Measurements from ENCODE around the gene NRSN1. TPM values are rescaled to one million over a fixed set of nuclear protein-coding genes. Genes with fewer than 3 reads are reported as not detected.

Gene NRSN1
- total and polyA plus RNA-seq, 9 of the 15 experiments (the other 6 are each of a cell fraction or from before 2014, with no cell fraction given), result not detected

DNA sequence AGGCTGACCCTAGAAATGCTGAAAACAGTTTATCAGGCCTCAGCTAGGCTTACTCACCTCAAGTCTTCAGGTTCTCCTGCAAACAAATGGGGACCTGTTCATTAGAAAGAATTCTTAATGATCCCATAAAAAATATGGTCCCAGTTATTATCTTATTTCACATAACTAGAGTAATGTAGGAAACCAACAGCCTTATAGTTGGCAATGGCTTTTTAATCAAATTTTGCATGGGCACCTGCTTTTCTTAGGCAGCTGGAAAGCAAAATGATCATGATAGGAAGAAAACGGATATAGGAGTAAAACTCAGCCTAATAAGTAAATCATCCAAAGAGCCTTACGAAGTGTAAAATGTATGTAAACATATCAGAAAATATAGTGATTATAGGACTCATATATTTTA lies 1.3 kb downstream of the NRSN1 start (continued):
- TF ChIP-seq PML (IDR thresholded peaks at IDR 0.05; ENCODE audit: low read length) (no peak), HDAC8 (tag; IDR thresholded peaks at IDR 0.05) (no peak), DPF2 (IDR thresholded peaks at IDR 0.05) (no peak)

DNA sequence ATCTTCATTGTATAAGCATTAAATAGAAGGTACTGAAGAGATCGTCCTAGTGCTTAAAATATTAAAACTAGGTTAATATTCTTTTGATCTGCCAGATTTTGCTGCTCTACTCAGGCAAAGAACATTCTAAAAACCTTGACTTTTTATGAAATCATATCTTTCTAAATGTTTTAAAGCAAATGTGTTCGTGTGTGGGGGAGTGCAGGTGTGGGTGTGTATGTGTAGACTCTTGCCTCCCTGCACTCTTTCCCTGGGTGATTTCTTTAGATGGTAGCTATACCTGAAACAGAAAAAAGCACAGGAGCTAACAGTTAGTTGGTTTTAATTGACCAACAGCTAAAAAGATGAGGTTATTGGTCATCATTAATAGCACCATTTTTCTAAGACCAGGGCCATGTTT lies 5.7 kb downstream of the NRSN1 start:
- H3K4me3 ChIP-seq, result no peak overlapping the region
- ATAC-seq (no peak), DNase-seq (ENCODE audit: extremely low read depth in 1 of 4, low spot score in 3 of 4) (no peak), FAIRE-seq (no peak)
- no peak overlapping the region for H2AFZ ChIP-seq (ENCODE audit: low read depth, low read length)
- TF ChIP-seq ZNF57 (CRISPR knock-in tag; IDR thresholded peaks at IDR 0.05) (no peak), KDM1A (IDR thresholded peaks at IDR 0.05) (no peak), GATAD2A (IDR thresholded peaks at IDR 0.05) (no peak), HNRNPK (IDR thresholded peaks at IDR 0.05; ENCODE audit: low read depth, low read length, poor library complexity, severe bottlenecking) (no peak), HIVEP1 (CRISPR knock-in tag; IDR thresholded peaks at IDR 0.05) (no peak), PML (IDR thresholded peaks at IDR 0.05; ENCODE audit: low read length) (no peak), PTBP1 (IDR thresholded peaks at IDR 0.05; ENCODE audit: low read depth, low read length) (no peak), TFAM (CRISPR knock-in tag; conservative IDR thresholded peaks at IDR 0.05) (no peak)
- TF ChIP-seq, protein P1, sequence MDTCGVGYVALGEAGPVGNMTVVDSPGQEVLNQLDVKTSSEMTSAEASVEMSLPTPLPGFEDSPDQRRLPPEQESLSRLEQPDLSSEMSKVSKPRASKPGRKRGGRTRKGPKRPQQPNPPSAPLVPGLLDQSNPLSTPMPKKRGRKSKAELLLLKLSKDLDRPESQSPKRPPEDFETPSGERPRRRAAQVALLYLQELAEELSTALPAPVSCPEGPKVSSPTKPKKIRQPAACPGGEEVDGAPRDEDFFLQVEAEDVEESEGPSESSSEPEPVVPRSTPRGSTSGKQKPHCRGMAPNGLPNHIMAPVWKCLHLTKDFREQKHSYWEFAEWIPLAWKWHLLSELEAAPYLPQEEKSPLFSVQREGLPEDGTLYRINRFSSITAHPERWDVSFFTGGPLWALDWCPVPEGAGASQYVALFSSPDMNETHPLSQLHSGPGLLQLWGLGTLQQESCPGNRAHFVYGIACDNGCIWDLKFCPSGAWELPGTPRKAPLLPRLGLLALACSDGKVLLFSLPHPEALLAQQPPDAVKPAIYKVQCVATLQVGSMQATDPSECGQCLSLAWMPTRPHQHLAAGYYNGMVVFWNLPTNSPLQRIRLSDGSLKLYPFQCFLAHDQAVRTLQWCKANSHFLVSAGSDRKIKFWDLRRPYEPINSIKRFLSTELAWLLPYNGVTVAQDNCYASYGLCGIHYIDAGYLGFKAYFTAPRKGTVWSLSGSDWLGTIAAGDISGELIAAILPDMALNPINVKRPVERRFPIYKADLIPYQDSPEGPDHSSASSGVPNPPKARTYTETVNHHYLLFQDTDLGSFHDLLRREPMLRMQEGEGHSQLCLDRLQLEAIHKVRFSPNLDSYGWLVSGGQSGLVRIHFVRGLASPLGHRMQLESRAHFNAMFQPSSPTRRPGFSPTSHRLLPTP (IDR thresholded peaks at IDR 0.05; ENCODE audit: borderline replicate concordance, extremely low read depth, insufficient read length), result no peak
- ChIA-PET CTCF (ENCODE audit: low intra/inter-chr PET ratio) (no interaction called here), POLR2A (interaction anchor here (0.6 kb wide), 1 partner anchor 76 kb away, joined by 3 read pairs; no protein-coding TSS in a partner anchor)
- no peaks in the 10 kb centered on the region for H3K79me2 ChIP-seq (ENCODE audit: control insufficient read depth, insufficient read depth, low read length)
- H3K9me3 ChIP-seq (replicated peaks; ENCODE audit: control insufficient read depth, insufficient read depth, low read depth, low read length), result no peaks in the 10 kb centered on the region; the same call in 1 of the 2 replicates
- no peak overlapping the region for H3K27ac ChIP-seq (ENCODE audit: extremely low read depth, low read depth, low read length)
- H3K9ac ChIP-seq (ENCODE audit: insufficient read depth in 1 of 2, low read depth in 2 of 2, low read length in 2 of 2), result no peak overlapping the region
- H3K27me3 ChIP-seq (ENCODE audit: control insufficient read depth in 2 of 2, insufficient read depth in 2 of 2, low read length in 2 of 2), result no peaks in the 10 kb centered on the region
- 3% methylated on average over 2 of the region's 2 CpGs for WGBS (ENCODE audit: insufficient coverage, low coverage, missing lambda C conversion rate)
- BruUV-seq (replicated peaks), result no TSS peak
- no peaks in the 10 kb centered on the region for H3K36me3 ChIP-seq (ENCODE audit: control insufficient read depth, insufficient read depth, low read length)
- no peaks in the 10 kb centered on the region for H4K20me1 ChIP-seq (replicated peaks; ENCODE audit: control insufficient read depth, insufficient read depth, low read length)
- H3K4me1 ChIP-seq (replicated peaks in 1 of 2; ENCODE audit: control insufficient read depth in 2 of 2, insufficient read depth in 2 of 2, low read length in 2 of 2), result no peaks in the 10 kb centered on the region
- H3K4me2 ChIP-seq (ENCODE audit: insufficient read depth, low read length), result no peak overlapping the region
- intact Hi-C loops (cut with micrococcal nuclease) (no loop called here), in situ Hi-C loops (cut with MboI) (no loop called here)
- H3K9me1 ChIP-seq (ENCODE audit: control insufficient read depth, insufficient read depth, low read length), result no peaks in the 10 kb centered on the region

Data from K562 (cell line).